Stimulated activated CD4-positive, alpha-beta T cell treated with anti-CD3 and anti-CD28 coated beads, TNF-alpha, amount 100 ng/mL, for 24 hours (primary cell): ENCODE measurements around the gene MPP3.
"Not testable (repeated sequence)": the region's sequence is repeated elsewhere in the genome, so short reads cannot be mapped to it uniquely, and the experiment has no call there.

Experiments
- DNase-seq, 3 experiments: peaks; one replicate each; pipeline ENCODE4 v3.0.0-alpha.2; 2020; ENCODE audit warnings: low read depth in 3 of 3

MPP3 gene

DNA sequence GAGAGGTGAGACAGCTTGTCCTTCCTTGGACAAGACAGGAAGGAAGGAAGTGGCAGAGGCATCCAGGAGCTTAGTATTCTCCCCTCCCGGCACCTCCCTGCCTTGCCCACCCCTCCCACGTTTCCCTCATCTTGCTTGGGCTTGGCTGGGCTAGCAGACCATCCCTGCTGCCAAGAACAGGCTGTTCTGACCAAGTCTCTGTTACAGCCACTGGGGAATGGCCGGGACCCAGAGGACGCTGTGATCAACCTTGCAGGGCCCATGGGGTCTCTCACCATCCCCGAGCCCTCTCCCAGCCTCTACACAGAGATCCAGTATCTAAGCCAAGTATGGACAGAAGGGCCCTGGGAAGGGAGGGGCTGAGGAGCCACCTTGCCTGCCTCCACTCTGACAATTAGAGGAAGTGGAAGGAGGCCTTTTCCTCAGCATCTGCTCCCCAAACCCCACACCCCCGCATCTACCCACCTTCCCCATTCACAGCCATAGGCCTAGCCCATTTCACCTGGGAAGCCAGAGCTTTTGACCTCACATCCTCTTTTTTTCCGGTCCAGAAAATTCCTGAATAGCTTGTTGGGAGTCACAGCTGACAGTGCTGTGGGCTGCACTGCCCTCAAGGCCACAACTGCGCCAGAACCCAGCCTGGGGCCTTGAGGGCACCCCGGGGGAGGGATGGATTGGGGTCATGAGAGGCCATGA is 28.1 kb upstream of the MPP3 start:
- DNase-seq: no peak

DNA sequence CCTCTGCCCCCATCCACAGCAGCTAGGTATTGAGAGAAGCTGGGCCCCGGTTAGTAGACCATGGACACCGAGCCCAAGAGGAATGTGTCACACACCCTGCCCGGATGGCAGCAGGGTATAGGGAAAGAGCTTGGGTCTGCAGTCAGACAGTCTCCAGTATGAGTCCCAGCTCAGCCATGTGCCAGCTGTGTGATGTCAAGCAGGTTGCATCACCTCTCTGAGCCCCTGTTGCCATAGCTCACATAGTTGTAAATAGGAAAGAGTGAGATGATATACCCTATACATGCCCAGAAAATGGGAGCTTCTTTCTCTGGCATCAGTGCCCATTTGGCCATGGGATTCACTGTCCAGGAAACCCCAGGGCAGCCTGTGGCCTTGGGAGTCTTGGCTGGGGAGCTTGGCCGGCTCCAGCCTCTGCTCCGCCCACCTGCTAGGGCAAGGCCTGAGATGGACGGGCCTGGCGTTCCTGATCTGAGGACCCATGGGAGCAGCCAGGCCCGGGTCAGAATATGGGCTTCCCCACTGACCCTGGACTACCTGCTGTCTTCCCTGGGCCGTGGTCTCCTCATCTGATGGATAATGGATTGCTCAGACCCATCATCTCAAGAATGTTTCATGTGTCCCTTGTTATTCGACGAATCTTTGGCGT is 27.3 kb upstream of the MPP3 start:
- no peak for DNase-seq

DNA sequence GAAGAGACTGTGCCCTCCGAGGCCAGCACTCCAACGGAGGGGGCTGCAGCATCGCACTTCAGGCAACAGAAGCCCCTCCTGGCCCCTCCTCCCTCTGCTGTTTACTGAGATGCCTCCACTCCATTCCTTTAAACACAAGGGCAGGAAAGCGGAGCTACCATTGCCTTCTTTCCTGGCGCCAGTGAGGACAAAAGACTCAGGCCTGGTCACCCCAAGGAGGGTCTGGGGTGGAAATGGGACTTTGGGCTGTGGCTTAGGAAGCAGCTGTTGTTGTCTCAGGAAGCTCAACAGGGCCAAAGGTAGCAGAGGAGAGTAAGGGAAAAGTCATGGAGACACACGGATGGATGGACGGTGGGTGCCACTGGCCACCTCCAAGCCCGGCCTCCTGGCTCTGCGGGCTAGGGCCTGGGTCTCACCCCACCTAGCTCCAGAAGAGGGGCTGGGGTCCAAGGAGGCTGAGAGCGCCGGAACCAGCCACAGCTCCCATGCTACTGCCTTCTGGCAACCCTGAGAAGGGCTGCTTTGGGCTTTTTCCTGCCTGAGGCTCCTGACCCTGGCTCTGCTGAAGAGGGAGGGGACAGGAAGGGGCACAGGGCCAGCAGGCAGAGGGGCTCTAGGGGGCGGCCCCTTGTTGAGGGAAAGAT is 25.1 kb upstream of the MPP3 start:
- DNase-seq: no peak

DNA sequence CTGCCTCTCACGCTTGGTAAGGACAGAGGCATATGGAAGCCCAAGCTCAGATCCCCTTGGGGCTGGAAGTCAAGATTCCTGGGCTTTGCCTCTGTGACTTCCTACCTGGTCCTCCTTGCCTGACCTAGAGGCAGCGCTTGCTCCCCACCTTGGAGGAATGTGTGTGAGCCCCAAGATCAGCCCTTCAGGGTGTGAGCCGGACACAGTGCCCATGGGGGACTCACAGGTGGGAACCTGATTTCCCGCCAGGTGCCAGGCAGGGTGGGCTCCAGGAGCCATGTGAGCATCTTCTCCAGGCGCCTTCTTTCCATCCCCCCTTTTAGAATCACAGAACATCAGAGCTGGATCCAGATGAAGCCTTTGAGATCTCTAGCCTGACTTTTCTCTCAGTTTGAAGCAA is 24.2 kb upstream of the MPP3 start:
- no peak for DNase-seq

DNA sequence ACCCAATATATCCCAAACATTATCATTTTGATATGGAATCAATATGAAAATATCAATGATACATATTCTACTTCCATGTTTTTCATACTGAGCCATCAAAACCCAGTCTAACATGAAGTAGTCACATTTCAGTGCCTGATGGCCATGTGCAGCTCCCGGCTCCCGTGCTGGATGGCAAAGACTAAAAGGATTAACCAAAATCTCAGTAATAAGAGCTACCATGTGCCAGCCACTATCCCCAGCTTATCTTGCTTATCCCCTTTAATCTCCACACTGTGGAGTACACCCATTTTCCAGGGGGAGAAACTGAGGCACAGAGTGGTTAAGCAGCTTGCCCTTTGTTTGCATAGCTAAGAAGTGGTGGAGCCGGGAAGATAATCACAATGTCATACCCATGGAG is 23.2 kb upstream of the MPP3 start:
- DNase-seq: no peak

DNA sequence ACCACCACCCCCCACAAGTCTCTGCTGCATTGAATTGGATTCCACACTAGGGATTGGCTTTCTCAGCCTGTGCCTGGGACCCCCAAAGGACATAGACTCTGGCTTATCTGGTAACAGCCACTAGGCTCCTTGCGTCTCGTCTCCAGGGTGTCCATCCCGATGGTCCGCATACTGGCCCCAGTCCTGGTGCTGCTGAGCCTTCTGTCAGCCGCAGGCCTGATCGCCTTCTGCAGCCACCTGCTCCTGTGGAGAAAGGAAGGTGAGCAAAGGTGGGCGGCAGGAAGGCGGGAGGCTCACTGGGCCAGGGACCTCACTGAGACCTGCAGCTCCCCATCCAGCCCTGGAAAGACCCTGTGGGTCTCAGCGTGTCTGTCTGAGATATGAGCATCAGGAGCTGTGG is 22.1 kb upstream of the MPP3 start:
- DNase-seq: no peak

DNA sequence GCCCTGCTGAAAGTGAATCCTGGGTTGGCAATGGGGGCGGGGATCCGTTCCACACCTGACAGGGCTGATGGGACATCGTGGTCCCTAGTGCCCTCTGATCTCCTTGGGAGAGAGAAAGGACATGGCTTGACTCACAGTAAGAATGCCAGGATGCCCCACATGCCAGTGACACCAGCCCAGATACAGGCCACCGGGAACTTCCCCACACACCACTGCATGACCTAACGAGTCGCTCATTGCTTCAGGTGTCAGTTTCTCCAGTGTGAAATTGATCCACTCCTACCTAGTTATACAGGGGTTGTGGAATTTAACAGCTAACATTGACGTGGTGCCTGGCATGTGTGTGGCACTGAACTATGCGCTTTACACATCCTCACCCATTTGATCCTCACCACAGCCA is 21.6 kb upstream of the MPP3 start:
- DNase-seq: no peak

DNA sequence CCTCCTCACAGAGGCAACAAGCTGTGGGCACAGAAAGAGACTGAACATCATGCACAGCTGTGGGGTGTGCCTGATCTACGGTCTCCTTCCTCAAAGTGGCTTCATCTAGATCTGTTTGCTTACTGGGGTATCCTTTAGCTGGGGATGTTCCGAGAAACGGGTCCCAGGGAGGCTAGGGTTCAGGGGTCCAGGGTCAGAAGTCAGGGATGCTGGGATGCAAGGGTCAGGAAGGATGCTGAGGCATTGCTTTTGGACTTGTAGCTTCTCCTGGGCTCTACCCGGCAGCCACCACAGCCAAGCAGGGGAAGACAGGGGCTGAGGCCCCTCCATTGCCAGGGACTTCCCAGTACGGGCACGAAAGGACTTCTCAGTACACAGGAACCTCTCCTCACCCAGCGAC is 20.6 kb upstream of the MPP3 start:
- DNase-seq: no peak

DNA sequence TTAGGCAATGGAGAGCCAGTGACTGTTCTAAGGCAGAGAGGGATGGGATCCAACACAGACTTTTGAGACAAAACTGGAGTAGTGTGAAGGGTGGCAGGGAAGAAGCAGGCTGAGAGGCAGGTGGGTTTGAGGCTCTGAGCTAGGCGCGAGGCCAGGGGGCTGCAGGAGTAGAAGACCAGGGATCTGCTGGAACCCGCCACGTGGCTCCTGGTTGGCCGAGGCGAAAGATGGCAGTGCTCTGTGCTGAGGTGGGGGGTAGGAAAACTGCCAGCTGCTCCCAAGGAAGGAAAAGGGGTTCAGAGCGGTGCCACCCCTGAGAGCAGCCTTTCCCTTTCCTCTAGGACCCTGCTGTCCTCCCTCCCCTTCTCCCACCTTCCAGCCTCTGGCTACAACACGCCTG is 19.6 kb upstream of the MPP3 start:
- DNase-seq: no peak

DNA sequence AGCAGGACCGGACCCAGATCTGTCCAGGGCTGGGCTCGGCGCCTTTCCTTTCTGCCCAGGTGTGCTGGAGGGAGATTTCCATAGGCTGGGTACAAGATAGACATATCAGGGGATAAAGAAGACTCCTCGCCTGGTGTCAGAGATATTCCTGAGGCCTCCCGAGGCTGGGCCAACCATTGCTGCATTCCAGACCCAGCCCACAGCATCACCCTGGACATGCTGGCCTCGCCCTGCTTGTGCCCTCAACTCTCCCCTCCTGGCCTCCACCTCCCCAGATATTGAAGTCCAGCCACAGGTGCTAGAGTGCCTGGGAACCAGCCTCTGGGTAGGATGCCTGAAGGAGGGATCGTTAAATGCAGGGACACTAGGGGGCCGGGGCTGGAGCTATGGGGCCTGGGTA is 16.2 kb upstream of the MPP3 start:
- DNase-seq: no peak

DNA sequence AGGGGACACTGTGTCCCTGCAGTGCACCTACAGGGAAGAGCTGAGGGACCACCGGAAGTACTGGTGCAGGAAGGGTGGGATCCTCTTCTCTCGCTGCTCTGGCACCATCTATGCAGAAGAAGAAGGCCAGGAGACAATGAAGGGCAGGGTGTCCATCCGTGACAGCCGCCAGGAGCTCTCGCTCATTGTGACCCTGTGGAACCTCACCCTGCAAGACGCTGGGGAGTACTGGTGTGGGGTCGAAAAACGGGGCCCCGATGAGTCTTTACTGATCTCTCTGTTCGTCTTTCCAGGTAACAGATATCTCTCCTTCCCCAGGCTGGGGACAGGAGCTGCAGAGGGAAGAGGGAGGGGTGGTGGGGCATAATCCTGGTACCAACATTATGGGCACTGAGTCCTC is 15.7 kb upstream of the MPP3 start:
- no peak for DNase-seq

DNA sequence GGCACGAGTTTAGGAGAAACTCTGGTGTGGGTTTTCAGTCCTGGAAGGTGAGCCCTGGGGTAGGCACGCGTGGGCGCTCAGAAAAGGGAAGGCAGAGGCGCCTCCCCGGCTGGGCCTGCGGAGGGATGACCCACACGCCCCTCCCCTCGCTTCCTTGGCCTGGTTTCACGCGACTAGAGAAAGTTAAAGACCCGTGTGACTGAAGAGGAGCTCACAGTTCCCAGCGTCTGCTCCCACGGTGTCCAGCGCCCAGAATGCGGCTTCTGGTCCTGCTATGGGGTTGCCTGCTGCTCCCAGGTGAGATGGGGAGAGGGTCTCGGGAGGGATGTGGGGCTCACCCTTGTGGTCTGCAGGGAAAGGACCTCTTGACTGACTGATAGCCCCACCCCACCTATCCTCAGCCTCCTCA is 14.0 kb upstream of the MPP3 start, which contains the start of gene CD300LG:
TSS of gene CD300LG (plus strand) at position 214 of the 409 bp plus-strand sequence. CDS start at position 255, 41 bp downstream.
- DNase-seq: no peak

DNA sequence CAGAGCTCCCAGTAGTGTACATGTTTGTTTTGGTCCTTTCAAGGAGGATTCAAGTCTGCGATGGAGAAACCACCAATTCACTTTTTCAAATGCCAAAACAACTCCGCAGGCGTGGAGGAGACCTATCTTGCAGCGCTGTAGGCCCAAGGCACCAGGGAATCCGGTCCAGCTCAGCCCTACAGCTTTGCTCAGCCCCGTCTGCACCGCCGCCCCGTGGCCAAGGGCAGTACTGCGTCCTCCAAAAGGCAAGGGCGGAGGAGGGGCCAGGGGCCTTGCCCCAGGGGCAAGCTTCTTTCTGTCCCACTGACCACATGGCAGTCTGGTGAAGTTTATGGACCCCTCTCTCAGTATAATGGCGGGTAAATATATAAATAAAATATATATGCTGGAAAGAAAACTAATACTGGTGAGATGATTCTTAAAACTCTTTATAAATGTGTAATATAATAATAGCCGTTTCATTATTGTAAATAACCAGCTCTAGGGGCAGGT is 13.3 kb upstream of the MPP3 start:
- DNase-seq: peak; percentile 56 to 80 (median 58)

DNA sequence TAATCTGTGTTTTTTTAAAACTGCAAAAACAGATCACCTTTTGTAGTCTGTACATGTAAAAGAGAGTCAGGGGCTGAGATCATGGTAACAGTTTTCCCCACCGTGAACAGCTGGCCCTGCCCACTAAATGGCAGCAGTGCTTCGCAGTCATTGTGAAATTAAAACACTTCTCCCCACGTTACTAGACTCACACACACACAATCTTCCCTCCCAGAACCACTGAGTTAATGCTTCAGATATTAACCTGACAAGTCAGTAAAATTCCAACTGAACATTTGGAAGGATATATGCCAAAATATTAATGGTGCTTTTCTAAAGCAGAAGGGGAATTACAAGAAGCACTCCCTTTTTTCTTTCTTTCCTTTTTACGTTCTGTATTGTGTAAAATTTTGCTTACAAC is 12.8 kb upstream of the MPP3 start:
- DNase-seq: no peak

DNA sequence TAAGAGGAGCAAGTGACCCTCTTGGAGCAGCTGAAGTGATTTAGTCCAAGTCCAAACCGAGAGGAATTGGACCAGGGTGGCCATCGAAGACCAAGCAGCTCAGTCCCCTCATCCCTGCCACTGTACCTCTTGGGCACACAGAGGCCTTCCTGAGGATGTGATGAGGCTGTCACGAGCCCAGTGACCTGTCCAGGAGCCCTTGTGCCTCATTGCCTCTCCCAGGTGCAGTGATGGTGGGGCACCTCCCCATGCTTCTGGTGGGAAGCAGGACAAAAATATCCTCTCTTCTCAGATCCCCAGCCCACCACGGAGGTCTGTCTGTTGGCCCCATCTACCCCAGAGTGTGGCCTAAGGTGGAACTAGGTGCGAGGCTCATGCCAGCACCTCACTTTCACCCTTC is 11.3 kb upstream of the MPP3 start:
- DNase-seq: no peak

DNA sequence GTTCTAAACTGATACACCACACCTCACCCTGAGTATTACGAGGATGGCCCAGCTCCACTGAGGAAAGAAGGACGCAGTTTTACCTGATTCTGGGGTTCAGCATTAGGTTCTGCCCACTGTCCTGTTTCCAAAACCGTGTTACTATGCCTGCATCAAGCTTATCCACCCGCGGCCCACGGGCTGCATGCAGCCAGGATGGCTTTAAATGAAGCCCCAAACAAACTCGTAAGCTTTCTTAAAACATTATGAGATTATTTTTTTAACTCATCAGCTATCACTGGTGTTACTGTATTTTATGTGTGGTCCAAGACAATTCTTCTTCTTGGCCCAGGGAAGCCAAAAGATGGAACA is 10.0 kb upstream of the MPP3 start:
- no peak for DNase-seq

DNA sequence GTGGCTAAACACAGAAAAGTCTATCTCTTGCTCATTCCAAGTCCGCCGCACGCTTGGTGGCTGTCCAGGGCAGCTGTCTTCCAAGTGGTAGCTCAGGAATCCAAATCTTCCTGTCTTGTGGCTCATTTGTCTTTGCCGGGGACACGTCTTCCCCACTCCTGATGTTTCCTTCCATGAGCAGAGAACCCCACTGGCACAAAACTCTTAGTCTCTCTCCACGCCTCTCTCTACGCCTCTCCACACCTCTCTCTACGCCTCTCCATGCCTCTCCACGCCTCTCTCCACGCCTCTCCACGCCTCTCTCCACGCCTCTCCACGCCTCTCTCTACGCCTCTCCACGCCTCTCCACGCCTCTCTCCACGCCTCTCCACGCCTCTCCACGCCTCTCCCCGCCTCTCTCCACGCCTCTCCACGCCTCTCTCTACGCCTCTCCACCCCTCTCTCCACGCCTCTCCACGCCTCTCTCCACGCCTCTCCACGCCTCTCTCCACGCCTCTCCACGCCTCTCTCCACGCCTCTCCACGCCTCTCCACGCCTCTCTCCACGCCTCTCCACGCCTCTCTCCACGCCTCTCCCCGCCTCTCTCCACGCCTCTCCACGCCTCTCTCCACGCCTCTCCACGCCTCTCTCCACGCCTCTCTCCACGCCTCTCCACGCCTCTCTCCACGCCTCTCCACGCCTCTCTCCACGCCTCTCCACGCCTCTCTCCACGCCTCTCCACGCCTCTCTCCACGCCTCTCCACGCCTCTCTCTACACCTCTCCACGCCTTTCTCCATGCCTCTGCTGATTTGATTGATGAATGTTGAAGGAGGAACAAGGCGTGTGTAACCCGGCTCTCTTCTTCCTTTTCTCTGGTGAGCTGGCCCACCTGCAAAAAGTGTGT is 9.4 kb upstream of the MPP3 start:
- DNase-seq: not testable (repeated sequence)

DNA sequence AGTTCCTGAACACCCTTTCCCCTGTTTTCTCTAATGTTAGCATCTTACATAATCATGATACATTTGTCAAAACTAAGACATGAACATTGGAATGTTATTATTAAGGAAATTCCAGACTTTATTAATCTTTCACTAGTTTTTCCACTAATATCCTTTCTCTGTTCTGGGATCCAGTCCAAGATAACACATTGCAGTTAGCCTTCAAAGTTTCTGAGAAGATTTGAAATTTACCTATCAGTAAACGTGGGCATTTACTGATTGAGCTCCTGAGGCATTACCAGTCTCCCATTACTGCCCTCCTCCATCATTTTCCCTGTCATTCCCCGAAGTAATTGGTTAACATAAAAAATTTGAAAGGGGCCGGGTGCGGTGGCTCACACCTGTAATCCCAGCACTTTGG is 8.3 kb upstream of the MPP3 start:
- DNase-seq: no peak

DNA sequence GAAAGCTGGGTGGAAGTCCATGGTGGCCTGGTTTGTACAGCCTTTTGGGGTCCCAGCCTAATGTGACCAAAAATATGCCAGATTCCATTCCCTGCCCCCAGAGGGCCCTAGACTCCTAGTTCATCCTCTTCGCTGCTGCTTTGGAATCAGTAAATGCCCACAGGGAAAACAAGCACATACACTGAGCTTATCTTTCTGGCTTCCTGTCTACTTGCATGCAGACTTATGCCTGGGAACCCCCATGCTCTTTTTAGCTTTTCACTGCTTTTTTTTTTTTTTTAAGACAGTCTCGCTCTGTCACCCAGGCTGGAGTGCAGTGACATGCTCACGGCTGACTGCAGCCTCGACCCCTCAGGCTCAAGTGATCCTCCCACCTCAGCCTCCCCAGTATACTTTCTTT is 7.9 kb upstream of the MPP3 start:
- no peak for DNase-seq

DNA sequence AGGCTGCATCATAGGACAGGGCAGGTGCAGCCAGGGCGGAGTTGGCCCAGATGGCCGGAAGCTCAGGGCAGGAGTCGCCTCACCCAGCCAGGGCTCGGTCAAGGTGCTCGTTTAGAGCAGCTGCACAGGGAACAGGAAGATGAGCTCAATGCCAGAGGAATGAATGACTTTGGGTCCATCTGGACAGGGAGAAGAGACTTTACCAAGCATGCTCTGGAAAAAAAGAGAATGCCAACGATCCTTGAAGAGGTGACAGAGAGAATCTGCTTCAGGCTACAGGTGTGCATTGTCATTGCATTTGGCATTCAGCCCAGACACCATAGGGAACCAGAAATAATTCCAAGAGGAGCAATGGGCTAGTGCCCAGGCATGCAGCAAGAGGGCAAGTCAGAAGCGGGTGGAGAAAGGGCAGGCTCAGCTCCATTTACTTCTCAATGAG is 6.7 kb upstream of the MPP3 start:
- no peak for DNase-seq

DNA sequence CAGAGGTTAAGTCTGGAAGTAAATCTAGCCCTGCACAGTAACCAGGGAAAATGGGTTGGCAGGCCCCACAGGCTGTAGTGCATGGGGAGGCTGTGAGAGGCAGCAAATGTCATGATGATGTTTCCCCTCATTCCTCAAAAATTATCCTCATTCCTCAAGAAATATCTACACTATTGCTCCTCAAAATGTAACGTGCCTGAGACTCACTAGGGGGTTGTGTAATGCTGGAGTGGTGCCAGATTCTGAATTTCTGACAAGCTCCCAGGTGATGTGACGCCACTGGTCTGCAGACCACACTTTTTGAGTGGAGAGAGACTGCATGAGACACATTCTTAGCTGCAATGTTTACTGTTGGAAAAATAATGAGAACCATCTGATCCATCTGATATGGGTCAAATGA is 1.2 kb upstream of the MPP3 start:
- DNase-seq: no peak
